ENCODE results near the gene TEX55. TPM values are rescaled to one million over a fixed set of nuclear protein-coding genes. Genes with fewer than 3 reads are reported as not detected.

Gene TEX55
- total RNA-seq, 4 donors from 2014 or later, result not detected

DNA sequence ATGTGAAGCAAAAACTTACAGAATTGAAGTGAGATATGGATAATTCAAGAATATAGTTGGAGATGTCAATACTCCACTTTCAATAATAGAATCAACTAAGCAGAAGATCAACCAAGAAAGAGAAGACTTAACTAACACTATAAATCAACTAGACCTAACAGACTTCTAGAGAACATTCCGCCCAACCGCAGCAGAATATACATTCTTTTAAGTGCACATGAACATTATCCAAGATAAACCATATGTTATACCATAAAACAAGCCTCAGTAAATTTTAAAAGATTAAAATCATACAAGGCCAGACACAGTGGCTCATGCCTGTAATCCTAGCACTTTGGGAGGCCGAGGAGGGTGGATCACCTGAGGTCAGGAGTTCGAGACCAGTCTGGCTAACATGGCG, 5.5 kb upstream of the TEX55 start:
- TF ChIP-seq POLR2AphosphoS5 (IDR thresholded peaks at IDR 0.05) (no peak), POLR2A (IDR thresholded peaks at IDR 0.05) (no peak), EP300 (IDR thresholded peaks at IDR 0.05) (no peak)
- TF ChIP-seq, protein P1, sequence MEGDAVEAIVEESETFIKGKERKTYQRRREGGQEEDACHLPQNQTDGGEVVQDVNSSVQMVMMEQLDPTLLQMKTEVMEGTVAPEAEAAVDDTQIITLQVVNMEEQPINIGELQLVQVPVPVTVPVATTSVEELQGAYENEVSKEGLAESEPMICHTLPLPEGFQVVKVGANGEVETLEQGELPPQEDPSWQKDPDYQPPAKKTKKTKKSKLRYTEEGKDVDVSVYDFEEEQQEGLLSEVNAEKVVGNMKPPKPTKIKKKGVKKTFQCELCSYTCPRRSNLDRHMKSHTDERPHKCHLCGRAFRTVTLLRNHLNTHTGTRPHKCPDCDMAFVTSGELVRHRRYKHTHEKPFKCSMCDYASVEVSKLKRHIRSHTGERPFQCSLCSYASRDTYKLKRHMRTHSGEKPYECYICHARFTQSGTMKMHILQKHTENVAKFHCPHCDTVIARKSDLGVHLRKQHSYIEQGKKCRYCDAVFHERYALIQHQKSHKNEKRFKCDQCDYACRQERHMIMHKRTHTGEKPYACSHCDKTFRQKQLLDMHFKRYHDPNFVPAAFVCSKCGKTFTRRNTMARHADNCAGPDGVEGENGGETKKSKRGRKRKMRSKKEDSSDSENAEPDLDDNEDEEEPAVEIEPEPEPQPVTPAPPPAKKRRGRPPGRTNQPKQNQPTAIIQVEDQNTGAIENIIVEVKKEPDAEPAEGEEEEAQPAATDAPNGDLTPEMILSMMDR (IDR thresholded peaks at IDR 0.05), result no peak
- Histone ChIP-seq H3K27ac (no peak overlapping the region), H3K9me3 (no peaks in the 10 kb centered on the region), H3K4me3 (no peak overlapping the region), H3K36me3 (no peaks in the 10 kb centered on the region), H3K4me1 (peaks cover 2% of the 10 kb centered on the region), H3K27me3 (no peaks in the 10 kb centered on the region)
- DNase-seq (ENCODE audit: low spot score in 2 of 2), result no peak
- WGBS, result 82% methylated on average over 5 of the region's 5 CpGs

DNA sequence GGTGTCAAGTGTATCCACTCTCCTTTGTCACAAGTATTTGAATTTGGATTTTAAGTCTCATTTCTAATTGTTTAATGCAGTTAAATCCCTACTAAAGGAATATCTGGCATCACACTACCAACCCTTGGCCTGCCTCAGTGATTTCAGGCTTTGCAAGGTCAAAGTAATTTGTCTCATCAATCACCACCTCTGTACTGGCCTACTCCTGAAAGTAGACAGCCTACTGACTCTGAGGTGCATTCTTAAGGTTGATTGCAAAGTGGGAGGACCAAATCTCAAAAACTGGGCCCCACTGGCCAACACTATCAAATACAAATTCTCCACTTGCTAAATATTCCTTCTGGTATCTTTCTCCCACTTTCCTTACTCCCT, 851 bp upstream of the TEX55 start:
- Histone ChIP-seq H3K4me3 (no peak overlapping the region), H3K9me3 (no peaks in the 10 kb centered on the region), H3K27me3 (no peaks in the 10 kb centered on the region), H3K36me3 (no peaks in the 10 kb centered on the region), H3K4me1 (peaks cover 4% of the 10 kb centered on the region), H3K27ac (no peak overlapping the region)
- TF ChIP-seq, protein P1 (IDR thresholded peaks at IDR 0.05), result no peak
- TF ChIP-seq EP300 (IDR thresholded peaks at IDR 0.05) (no peak), POLR2AphosphoS5 (IDR thresholded peaks at IDR 0.05) (no peak), POLR2A (IDR thresholded peaks at IDR 0.05) (no peak)
- DNase-seq (ENCODE audit: low spot score in 2 of 2), result no peak

DNA sequence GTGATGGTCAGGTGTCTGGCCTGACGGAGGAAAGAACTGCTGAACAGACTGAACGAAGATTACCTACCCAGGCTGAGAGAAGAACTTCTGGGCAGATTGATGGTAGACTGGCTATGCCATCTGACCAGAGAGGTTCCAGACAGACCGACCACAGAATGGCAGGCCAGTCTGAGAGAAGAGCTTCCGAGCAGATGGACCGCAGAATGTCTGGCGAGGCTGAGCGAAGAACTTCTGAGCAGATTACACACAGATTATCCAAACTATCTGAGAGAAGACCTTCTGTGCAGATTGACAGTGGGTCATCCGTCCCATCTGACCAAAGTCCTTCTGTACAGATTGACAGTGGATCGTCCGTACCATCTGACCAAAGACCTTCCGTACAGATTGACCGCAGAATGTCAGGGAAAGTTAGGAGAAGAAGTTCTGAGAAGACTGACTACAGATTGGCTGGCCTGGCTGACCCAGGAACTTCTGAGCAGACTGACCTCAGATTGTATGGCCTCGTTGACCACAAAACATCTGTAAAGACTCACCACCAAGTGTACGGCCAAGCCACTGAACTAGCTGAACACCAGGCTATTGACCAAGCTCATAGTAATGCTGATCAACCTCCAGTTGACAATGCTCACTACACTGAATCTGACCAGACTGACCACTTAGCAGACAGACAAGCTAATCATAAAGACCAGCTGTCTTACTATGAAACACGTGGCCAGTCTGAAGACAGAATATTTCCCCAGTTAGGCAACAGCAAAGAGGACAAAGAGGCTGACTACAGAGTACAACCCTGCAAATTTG, 812 bp downstream of the TEX55 start:
- Histone ChIP-seq H3K4me1 (peaks cover 4% of the 10 kb centered on the region), H3K4me3 (no peak overlapping the region), H3K27me3 (no peaks in the 10 kb centered on the region), H3K9me3 (no peaks in the 10 kb centered on the region), H3K36me3 (no peaks in the 10 kb centered on the region), H3K27ac (no peak overlapping the region)
- WGBS, result 89% methylated on average over 15 of the region's 15 CpGs
- DNase-seq (ENCODE audit: low spot score in 2 of 2), result peak in 1 of 2 donors; percentile 61
- TF ChIP-seq, protein P1 (IDR thresholded peaks at IDR 0.05), result no peak
- no peak for TF ChIP-seq POLR2A (IDR thresholded peaks at IDR 0.05)
- TF ChIP-seq EP300 (IDR thresholded peaks at IDR 0.05), result no peak
- TF ChIP-seq POLR2AphosphoS5 (IDR thresholded peaks at IDR 0.05), result no peak

DNA sequence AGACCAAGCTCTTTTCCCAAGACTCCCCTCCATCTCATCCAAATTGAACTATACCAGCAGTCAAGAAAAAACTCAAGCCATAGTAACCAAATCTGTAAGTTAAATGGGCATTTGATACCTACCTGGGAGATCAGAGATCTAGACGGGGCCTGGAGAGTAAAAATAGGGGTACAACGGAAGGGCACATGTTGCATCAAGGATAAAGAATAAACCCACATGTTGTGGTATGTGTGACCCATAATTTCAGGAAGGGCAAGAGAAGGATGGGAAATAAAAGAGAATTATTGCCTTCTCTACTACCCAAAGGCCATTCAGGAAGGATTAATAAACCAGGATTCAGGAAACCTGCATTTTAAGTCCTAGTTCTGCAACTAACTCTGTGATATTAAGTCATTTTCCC, 1.5 kb downstream of the TEX55 start:
- 47% methylated on average over 2 of the region's 2 CpGs for WGBS
- no peaks in the 10 kb centered on the region for H3K36me3 ChIP-seq
- H3K27me3 ChIP-seq, result no peaks in the 10 kb centered on the region
- H3K4me1 ChIP-seq, result peaks cover 4% of the 10 kb centered on the region
- no peaks in the 10 kb centered on the region for H3K9me3 ChIP-seq
- no peak for DNase-seq (ENCODE audit: low spot score in 2 of 2)
- no peak overlapping the region for H3K27ac ChIP-seq
- no peak overlapping the region for H3K4me3 ChIP-seq
- TF ChIP-seq POLR2AphosphoS5 (IDR thresholded peaks at IDR 0.05) (no peak), EP300 (IDR thresholded peaks at IDR 0.05) (no peak), POLR2A (IDR thresholded peaks at IDR 0.05) (no peak)
- TF ChIP-seq, protein P1 (IDR thresholded peaks at IDR 0.05), result no peak

DNA sequence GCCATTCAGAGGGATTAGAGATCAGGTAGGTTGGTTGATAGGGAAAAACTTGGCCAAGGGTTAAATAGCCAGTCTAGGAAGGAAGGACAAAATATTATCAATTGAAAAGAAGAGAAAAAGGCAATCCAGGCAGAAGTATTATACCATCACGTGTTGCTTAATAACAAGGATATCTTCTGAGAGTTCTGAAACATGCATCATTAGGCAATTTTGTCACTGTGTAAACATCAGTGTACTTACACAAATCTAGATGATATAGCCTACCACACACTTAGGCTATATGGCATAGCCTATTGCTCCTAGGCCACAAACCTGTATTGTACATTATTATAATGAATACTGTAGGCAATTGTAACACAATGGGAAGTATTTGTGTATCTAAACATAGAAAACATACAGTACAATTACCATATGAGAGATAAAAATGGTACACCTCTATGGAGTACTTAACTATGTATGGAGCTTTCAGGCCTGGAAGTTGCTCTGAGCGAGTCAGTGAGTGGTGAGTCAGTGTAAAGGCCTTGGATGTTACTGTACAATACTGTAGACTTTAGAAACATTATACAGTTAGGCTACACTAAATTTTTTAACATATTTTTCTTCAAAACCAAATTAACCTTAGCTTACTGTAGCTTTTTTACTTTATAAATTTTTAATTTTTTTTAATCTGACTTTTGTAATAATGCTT, 2.7 kb downstream of the TEX55 start:
- Histone ChIP-seq H3K36me3 (no peaks in the 10 kb centered on the region), H3K4me1 (peaks cover 4% of the 10 kb centered on the region), H3K9me3 (peaks cover 1% of the 10 kb centered on the region), H3K27me3 (no peaks in the 10 kb centered on the region), H3K4me3 (no peak overlapping the region), H3K27ac (no peak overlapping the region)
- no peak for DNase-seq (ENCODE audit: low spot score in 2 of 2)
- 91% methylated on average over 2 of the region's 2 CpGs for WGBS
- TF ChIP-seq POLR2AphosphoS5 (IDR thresholded peaks at IDR 0.05) (no peak), POLR2A (IDR thresholded peaks at IDR 0.05) (no peak), EP300 (IDR thresholded peaks at IDR 0.05) (no peak)
- TF ChIP-seq, protein P1 (IDR thresholded peaks at IDR 0.05), result no peak
